T-helper 9 cell (primary cell): Measurements from ENCODE around the gene CDK14.

ENCODE experiments used
- DNase-seq: peaks from one replicate; pipeline ENCODE4 v3.0.0-alpha.2; 2020

Gene CDK14

GRCh38 chr7:90856351-90857070 lies 260.4 kb downstream of the CDK14 start:
- DNase-seq = no peak

GRCh38 chr7:90857603-90858002 lies 261.5 kb downstream of the CDK14 start:
- no peak for DNase-seq

GRCh38 chr7:90858546-90858945 lies 262.4 kb downstream of the CDK14 start:
- no peak for DNase-seq

GRCh38 chr7:90859521-90859920 lies 263.4 kb downstream of the CDK14 start:
- DNase-seq = no peak

GRCh38 chr7:90864088-90864487 lies 268.0 kb downstream of the CDK14 start:
- DNase-seq = no peak

- DNase-seq = no peak
Measured at GRCh38 chr7:90869335-90869734, 273.2 kb downstream of the CDK14 start.

- no peak for DNase-seq
Measured at GRCh38 chr7:90876701-90877100, 280.6 kb downstream of the CDK14 start.

GRCh38 chr7:90877201-90877600 lies 281.1 kb downstream of the CDK14 start:
- DNase-seq = no peak

- no peak for DNase-seq
Measured at GRCh38 chr7:90879924-90880323, 283.8 kb downstream of the CDK14 start.

GRCh38 chr7:90886416-90886815 lies 290.3 kb downstream of the CDK14 start:
- no peak for DNase-seq

GRCh38 chr7:90889210-90889609 lies 293.1 kb downstream of the CDK14 start:
- DNase-seq = no peak

- DNase-seq = no peak
Measured at GRCh38 chr7:90889644-90890043, 293.5 kb downstream of the CDK14 start.

GRCh38 chr7:90891529-90891928 lies 295.4 kb downstream of the CDK14 start:
- DNase-seq = no peak

GRCh38 chr7:90892213-90892612 lies 296.1 kb downstream of the CDK14 start:
- DNase-seq = no peak

GRCh38 chr7:90894122-90894521 lies 298.0 kb downstream of the CDK14 start:
- no peak for DNase-seq

- DNase-seq = no peak
Measured at GRCh38 chr7:90896458-90896857, 300.3 kb downstream of the CDK14 start.

GRCh38 chr7:90897961-90898469 lies 301.9 kb downstream of the CDK14 start:
- no peak for DNase-seq

- DNase-seq = no peak
Measured at GRCh38 chr7:90900628-90901356, 304.7 kb downstream of the CDK14 start.

- DNase-seq = no peak
Measured at GRCh38 chr7:90903841-90904240, 307.7 kb downstream of the CDK14 start.

GRCh38 chr7:90910136-90910535 lies 314.0 kb downstream of the CDK14 start:
- no peak for DNase-seq

GRCh38 chr7:90916319-90916718 lies 320.2 kb downstream of the CDK14 start:
- no peak for DNase-seq

- no peak for DNase-seq
Measured at GRCh38 chr7:90917539-90917938, 321.4 kb downstream of the CDK14 start.

- DNase-seq = no peak
Measured at GRCh38 chr7:90918303-90918702, 322.2 kb downstream of the CDK14 start.

- DNase-seq = no peak
Measured at GRCh38 chr7:90919816-90920215, 323.7 kb downstream of the CDK14 start.
